ENCODE measurements around the gene KY.

The KY gene

GRCh38 chr3:134650431-134651346 lies at the start of gene KY:
Gene KY (minus strand): TSS chr3:134651022. CDS start chr3:134650960, 62 bp downstream.
- DNase-seq: peak; percentile 52 to 61

GRCh38 chr3:134699721-134700120 lies 48.9 kb upstream of the KY start:
- DNase-seq: no peak

GRCh38 chr3:134699141-134699711 lies 48.4 kb upstream of the KY start:
- no peak for DNase-seq

GRCh38 chr3:134697830-134698689 lies 47.2 kb upstream of the KY start:
- no peak for DNase-seq

GRCh38 chr3:134696155-134696554 lies 45.3 kb upstream of the KY start:
- DNase-seq: no peak

GRCh38 chr3:134694946-134695543 lies 44.2 kb upstream of the KY start:
- no peak for DNase-seq

- DNase-seq: no peak
These were observed 43.6 kb upstream of the KY start for GRCh38 chr3:134694466-134694865.

GRCh38 chr3:134693804-134694203 lies 43.0 kb upstream of the KY start:
- no peak for DNase-seq

GRCh38 chr3:134693226-134693625 lies 42.4 kb upstream of the KY start:
- DNase-seq: no peak

- peak; percentile 73 to 78 for DNase-seq
These were observed 39.4 kb upstream of the KY start for GRCh38 chr3:134690226-134690625.

- DNase-seq: no peak
These were observed 36.8 kb upstream of the KY start for GRCh38 chr3:134687642-134688041.

- no peak for DNase-seq
These were observed 35.3 kb upstream of the KY start for GRCh38 chr3:134685929-134686802.

- DNase-seq: no peak
These were observed 31.5 kb upstream of the KY start for GRCh38 chr3:134682196-134682880.

- no peak for DNase-seq
These were observed 30.7 kb upstream of the KY start for GRCh38 chr3:134681522-134681900.

GRCh38 chr3:134680796-134681521 lies 30.1 kb upstream of the KY start:
- DNase-seq: no peak

- DNase-seq: no peak
These were observed 27.1 kb upstream of the KY start for GRCh38 chr3:134677987-134678308.

GRCh38 chr3:134677196-134677986 lies 26.6 kb upstream of the KY start:
- DNase-seq: peak in 1 of 2 experiments; percentile 11

GRCh38 chr3:134675726-134676256 lies 25.0 kb upstream of the KY start:
- DNase-seq: no peak

GRCh38 chr3:134672571-134672970 lies 21.7 kb upstream of the KY start:
- DNase-seq: no peak

- no peak for DNase-seq
These were observed 17.1 kb upstream of the KY start for GRCh38 chr3:134667956-134668355.

Measured in Kasumi-1 (cell line).